DMS153 treated with DMSO at 0.1 percent for 48 hours (cell line): ENCODE data around the gene MYEOV.
A peak's percentile ranks its signal among the peaks of the same experiment; 100 is the strongest.

Experiments used
- DNase-seq: peaks from one replicate; lab custom pipeline; 2025; ENCODE audit not compliant: unreplicated experiment; lab: John Stamatoyannopoulos, UW

MYEOV gene

DNA sequence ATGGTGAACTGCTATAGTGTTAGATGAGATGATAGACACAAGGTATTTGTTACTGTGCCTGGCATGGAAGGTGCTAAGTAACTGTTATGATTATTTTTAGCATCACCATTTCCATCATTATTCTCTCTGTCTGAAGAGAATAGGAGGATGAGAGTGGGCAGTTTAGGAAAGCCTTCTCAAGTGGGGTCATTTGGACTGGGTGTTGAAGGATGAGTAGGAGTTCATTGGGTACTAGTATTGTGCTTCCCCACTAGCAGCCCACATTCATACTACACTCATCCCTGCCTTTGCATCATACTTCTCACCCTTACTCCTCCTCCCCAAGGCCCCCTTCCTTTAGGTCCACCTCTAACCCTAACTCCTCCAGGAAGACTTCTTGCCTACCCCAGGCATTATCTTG, 20.6 kb downstream of the MYEOV start:
- no peak for DNase-seq

DNA sequence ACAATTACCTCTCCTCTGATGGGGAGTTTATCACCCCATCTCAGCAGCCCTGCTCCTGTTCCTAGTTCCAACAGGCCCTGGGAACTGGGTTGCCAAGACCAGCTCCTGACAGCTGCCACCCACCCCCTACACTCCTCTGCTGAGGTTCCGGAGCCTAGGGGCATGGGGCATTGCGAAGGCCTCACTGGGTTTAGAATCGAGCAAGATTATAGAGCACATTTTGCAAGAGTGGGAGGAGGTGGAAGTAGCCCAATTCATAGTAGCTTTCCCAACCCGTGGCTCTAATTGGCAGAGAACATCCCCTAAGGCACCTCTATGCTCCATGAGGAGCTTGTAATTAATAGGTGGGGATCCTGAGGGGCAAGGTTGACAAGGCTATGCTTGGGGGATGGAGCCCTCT, 23.0 kb downstream of the MYEOV start:
- DNase-seq: no peak

DNA sequence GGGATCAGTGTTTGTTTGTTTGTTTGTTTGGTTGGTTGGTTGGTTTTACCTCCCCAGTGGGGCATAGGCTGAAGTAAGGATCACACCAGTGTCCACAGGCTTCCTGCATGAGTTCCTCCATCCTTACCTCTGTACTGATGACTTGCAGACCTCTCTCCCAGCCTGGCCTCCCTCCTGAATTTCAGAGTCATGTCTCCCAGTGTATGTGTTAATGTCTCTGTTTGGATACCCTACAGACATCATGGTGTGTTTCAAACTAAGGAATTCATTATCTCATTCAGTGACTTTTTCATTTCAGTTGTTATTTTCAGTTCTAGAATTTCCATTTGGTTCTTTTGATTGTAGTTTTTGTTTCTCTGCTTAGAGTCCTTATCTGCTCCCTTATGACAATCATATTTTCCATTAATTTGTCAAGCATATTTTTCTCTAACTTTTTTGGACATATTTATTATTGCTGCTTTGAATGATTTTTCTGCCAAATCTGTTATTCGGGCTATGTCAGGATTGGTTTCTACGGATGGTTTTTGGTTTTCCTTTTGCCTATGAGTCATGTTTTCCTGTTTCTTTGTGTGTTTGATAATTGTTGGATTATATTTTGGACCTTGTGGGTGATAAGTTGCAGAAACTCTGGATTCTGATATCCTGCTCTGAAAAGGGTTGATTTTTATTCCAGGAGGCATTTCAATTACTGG, 23.6 kb downstream of the MYEOV start:
- no peak for DNase-seq

DNA sequence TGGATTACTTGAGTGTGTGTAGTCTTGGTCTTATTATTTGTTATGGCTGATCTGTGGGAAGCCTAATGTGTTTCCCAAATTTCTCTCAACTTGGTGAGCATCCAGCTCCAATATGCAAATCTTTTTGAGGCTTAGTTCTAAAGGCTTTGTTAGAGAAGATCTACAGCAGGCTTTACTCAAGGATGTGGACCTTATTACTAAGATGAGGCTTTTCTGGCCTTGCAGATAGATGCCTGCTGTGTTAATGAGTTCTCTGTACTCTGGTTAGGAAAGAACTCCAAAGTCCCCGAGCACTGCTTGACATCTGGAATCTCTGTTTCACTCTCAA, 24.1 kb downstream of the MYEOV start:
- DNase-seq: no peak

DNA sequence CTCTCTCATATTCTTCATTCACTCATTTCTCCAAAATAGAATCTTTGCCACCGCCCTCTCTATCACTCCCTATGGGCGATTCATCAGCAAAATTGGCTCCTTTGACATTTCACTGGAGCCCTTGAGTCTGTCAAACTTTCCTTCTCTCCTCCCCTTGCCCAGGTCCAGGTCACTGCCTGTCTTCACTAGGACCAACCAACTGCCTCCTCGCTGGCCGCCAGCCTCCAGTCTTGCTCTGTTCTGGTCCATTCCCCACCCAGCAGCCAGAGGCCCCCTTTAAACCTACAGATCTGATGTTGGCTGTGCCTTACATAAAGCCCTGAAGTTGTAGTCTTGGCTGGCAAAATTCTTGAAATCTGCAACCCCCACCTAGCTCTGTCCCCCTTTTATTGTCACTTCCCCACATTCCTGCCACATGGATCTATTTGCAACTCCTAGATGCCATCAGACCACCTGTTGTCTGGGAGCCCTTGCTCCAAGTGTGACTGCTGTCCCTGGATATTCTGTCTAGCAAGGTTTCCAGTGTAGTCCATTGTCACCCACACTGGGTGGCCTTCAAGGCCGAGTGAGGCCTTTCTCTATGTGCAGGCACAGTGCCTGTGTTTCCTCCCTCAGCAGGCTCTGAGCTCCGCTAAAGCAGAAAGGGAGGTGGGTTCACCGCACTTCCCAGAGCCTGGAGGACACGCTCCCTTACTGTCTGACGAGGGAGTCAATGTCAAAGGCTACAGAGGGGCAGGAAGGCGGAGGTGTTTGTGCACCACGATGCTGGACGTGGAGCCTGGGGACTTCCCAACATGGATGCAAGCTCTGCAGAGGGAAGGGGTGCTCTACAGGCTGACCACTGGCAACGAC, 25.5 kb downstream of the MYEOV start:
- DNase-seq: no peak

DNA sequence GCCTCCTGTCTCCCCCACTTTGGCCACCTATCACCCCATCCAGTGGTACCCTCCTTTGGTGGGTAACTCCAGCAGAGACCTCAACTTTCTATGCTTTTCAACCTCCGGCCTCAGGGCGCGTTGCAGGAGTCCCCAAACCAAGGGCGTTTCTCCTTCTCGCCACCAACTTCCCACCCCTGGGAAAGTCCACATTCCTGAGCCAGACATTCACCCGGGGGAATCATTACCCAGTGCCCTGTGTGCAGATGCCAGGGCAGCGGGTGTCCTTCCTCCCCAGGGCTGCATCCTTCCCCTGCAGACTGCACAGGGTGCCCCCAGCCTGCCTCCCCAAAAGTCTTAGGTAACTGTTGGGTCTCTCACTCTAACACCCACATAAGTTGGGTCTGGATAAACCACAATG, 26.4 kb downstream of the MYEOV start:
- DNase-seq: no peak

DNA sequence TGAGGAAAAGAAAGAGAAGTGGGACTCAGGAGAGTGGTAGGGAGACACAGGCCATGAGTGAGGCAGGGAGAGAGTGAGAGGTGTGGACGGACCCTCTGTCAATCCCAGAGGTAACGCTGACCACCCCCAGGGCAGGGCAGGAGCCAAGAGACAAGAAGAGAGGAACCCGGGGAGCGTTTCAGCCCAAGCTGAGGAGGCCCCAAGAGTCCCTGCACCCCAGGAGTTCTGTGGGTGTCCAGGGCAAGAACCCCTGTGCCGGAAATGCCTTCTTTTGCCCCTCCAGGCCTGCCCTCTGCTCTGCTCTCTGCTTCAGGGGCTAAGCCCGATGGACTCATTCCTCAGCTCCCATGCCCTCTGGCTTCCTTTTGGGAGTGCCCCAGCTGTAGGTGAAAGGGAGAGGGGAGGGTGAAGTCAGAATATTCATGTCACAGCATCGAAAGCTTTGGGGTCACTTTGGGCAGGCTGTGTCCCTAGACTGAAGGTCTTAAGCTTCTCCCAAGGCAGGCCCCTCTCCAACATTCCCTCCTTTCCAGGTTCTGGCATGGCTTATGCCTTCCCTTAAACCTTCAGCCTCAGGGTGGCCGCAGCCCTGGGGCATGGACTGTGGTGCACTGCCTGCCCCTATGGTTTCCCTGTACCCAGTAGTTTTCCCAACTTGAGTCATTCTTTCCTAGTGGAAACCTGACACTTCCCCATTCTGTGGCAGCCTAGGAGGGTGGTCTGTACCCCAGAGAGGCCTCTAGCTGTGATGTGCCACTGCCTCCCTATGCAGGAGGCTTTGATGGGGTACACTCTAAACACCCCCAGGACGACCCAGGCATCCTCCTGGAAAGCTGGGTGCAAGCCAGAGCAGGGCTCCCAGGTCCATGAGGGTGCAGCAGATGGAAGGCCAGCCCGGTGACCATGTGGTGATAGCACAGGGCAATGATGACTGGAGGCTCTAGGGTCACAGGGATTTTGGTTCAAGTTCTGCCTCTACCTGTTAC, 27.1 kb downstream of the MYEOV start:
- DNase-seq: no peak

DNA sequence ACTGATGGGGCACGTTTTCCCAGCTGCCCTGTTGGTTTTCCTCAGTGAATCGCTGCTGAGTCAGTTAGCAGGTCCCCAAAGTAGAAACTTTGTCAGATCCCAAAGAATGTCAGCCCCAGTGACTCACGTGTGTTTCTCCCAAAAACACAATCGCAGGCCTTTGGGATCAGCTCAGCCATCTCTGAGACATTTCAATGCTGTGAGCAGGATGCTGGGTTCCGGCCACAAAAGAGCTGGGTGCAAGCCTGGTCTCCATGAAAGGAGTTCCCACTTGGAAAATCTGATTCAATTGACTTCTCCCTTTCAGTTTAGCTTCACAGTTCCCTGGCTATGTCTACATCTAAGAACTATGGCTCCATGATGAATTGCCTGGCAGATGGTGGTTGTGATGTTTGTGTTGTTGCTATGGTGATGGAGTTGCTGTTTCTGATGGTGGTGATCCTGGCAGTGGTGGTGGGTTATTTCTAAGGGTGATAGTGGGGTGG, 28.0 kb downstream of the MYEOV start:
- DNase-seq: no peak

DNA sequence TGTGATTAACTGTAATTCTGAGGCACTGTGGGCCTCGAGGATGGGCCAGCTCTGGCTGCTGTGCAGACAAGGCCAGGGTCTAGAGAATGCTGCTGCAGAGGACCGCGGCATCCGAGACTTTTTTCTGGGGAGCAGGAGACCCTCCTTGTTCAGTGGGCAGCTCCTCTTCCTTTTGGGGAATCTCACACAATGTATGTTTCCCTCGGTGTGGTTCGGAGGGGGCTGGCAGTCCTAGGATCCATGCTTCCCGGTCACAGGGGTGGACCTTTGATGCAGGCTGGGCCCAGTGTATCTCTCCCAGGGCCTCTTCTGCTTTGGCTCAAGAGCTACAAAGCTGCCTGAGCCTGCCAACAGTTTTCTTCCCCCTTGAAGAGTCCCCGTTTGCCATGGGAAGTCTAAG, 31.5 kb downstream of the MYEOV start:
- no peak for DNase-seq

DNA sequence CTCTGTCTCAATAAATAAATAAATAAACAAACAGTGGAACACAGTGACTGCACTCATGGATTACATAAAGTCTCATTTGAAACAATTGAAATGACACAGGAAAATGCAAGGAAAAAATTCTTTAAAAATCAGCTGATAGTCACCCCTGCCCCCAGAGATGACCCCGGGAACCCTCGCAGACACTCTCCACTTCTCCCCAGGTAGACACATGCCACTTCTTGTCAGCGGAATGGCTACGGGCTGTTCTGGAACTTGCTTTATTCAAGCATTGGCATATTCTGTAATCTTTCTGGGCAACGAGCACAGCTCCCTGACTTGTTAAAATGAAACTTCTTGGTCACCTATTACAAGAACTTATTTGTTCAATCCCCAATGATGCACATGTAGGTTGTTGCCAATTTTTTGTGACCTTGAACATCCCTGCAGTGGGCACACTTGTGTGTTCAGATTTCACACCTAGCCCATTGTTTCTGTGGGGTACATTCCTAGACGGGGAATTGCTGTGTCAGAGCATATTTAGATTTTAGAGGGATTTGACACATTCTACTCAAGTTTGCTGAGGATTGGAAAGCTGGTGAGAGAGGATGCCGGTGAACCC, 32.8 kb downstream of the MYEOV start:
- DNase-seq: no peak

DNA sequence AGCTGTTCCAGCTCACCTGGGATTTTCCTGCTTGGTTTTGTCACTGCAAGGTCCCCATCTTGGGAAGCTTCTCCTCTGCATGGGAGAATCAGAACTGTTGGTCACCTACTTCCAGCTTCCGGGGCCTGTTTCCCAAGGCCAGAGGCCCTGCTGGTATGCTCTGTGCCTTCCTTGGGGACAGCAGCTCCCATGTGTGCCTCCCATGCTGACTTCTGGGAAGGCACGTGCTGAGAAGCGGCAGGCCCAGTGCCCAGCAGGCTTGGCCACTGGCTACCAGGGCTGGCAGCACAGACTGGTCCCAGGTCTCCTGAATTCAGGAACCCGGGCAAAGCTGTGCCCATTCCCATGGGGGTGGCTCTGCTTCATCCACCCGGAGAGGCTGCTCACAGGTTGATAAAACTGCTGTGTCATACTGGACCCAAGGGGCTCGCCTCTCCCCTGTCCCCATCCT, 33.8 kb downstream of the MYEOV start:
- DNase-seq: no peak

DNA sequence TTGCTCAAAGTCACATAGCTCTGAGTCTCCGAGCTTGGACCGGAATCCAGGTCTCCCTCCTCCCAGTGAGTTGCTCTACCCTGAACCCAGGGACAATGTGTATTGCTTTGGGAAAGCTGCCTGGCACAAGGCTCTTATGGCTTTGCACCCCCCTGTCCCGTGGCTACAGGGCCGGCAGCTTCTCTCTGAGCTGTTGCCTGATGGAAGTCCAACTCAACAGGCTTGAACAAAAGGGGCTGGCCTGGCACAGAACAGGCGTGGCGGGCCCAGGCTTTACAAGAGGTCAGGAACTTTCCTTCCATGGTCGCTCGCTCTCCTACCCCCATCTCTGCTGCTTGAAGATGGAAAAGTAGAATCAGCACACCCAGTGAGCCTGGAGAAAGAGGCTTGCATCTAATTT, 34.3 kb downstream of the MYEOV start:
- no peak for DNase-seq

DNA sequence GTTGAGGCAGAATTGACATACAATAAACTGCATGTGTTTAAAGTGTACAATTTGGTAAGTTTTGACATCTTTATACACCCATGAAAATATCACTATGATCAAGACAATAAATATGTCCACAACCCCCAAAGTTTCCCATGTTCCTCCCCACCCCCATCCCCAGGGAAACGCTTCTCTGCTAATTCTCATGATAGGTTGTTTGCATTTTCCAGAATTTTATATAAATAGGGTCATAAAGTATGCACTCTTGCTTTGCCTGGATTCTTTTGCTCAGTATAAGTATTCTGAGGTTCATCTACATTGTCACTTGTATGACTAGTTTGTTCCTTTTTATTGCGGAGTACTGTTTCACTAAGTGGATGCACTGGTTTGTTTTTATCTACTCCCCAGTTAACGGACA, 35.6 kb downstream of the MYEOV start:
- no peak for DNase-seq

DNA sequence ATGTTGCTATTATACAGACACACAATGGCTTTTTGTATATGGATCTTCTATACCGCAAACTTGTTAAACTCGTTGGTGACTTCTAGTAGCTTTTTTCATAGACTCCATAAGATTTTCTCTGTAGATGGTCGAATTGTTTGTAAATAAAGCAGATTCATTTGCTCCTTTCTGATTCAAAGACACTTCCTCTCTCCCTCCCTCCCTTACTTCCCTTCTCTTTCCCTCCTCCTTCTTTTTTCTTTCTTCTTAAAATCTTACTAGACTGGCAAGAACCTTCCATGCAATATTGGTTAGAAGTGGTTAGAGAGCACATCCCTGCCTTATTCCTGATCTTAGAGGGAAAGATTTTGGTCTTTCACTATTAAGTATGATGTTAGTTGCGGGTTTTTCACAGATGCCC, 36.4 kb downstream of the MYEOV start:
- no peak for DNase-seq

DNA sequence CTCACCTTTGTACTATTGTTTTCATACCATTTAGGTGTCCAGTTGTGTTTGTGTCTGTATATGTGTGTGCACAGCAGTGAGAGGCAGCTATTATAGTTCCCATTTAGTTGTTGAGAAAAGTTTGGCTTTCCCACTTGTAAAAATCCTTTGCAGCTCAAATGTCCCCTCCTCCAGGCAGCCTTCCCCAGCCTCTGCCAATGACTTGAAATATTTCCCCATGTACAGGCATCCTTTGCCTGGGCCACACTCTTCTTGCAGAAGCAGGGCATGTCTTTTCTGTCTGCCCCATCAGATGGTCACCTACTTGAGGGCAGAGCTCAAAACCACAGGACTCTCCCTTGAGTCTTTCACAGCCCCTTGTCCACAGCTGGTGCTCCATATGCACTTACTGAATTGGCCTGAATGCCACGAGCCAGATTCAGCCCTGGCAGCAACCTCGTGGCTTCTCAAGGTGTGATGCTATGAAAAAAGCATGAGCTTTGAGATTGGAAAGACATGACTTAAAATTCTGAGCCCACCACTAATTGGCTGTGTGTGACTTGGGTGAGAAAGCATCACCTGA, 39.3 kb downstream of the MYEOV start:
- DNase-seq: no peak

DNA sequence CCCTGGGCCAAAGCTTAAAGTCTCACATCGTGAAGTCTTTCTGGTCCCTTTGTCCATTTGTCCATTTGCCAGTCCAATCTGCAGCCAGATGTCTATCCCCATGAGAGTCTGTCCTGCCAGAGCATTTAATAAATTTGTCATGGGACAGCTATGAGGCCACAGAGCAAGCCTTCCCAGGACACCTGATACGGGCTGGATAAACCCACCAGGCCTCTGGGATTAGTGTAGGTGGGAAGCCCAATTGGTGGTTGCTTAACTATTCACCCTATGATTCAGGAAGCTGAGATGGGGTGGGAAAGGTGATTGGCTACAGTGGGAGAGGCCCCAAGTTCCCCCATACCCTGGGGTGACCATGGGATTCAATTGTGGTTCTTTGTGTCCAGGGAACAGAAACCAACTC, 39.9 kb downstream of the MYEOV start:
- DNase-seq: no peak

DNA sequence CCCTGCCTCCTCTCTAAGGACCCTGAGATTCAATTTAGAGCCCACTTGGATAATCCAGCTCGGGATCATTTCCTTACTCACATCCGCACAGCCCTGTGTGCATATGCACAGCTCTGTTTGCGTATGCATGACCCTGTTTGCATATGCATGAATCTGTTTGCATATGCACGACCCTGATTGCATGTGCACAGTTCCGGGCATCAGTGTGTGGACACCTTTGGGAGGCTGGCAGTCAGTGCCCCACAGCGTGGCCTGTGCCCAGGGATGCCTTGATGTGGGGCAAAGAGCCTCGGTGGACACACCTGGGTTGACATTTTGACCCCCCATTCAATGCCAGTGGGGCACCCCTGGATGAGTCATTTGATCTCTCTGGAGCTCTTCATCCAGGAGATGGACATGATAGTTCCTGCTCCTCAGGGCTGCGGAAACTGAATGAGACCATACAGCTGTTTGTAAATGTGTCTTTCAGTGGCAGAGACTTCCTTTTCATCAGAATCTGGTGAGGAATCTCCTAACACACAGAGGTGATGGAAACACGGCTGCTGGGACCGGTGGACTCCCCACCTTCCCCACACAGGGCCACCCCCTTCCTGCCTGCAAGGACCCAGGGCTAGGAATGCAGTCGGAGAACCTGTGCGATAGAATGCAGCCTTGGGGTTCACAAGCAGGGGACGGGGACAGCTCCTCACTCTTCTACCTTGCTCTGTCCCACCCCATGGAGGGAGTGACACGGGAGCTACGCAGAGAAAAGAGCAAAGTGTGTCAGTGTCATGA, 41.2 kb downstream of the MYEOV start:
- DNase-seq: no peak

DNA sequence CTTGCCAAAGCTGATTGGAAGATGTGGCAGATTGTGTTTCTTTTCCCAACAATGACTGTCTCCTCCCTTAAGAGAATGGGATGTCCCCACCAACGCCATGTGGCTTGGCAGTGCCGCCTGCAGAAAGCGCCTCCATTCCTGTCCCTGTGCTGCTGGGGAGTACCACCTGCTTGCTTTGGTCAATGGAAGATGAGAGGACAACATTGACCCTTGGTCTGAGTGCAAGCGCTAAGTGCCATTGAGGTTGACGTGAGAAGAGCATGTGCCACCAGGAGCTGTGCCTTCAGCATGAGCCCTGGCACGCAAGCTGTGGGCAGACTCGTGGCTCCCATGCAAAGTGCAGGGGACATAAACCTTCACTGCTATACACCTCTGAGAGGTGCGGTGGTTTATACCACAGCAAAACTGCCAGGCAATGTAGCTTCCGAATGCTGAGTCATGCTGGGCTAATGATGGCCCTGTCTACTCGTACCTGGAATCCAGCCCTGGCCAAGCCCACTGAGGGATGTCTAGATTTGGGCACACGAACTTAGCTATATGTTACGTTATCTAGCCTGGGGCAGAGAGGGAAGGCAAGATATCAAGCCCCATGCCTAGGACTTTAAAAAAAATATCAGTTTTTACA, 41.9 kb downstream of the MYEOV start:
- no peak for DNase-seq

DNA sequence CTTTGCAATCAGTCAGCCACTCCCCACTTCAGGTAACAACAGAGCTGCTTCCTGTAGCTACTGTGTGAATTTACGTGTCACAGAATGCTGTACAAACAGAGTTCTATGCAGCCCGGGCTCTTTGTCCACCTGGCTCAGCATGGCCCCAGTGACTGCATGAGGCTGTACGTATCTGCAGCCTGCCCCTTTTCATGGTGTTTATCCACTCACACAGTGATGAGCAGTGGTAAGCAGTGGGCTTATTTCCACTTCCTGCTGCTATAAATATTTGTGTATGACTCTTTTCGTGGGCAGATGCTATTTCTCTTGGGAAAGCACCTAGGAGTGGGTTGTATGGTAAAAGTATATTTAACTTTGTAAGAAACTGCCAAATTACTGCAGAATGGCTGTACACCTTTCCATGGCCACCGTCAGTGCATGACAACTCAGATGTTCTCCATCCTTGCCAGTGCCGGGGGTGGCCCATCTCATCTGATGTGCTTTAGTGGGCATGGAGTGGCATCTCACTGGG, 43.3 kb downstream of the MYEOV start:
- DNase-seq: peak; percentile 52
